Calu3 (cell line): ENCODE measurements around the gene KRT75. TPM values are rescaled to one million over a fixed set of nuclear protein-coding genes. Genes with fewer than 3 reads are reported as not detected.
"Not testable (repeated sequence)": the region's sequence is repeated elsewhere in the genome, so short reads cannot be mapped to it uniquely, and the experiment has no call there.

Experiments
- BruUV-seq: library from RNA; stranded (reverse); fragments of 400-500 nt; replicated peaks from 2 replicates; lab custom pipeline; 2021; lab: Mats Ljungman, UMichigan
- CTCF ChIA-PET: fragments of 300-600 bp; sonication (Branson Sonifier 250); formaldehyde crosslinking; loops from one replicate; lab custom pipeline; 2022; ENCODE audit warnings: antibody characterized with exemption; lab: Charles Lee
- DNase-seq: peaks from one replicate; pipeline ENCODE4 v3.0.0; 2022
- H3K27ac Mint-ChIP-seq: one replicate; pipeline ENCODE4 v1.8.0; 2022; ENCODE audit warnings: mixed read lengths; ENCODE audit not compliant: unreplicated experiment
- H3K27me3 Mint-ChIP-seq: one replicate; pipeline ENCODE4 v1.8.0; 2022; ENCODE audit warnings: mixed read lengths; ENCODE audit not compliant: unreplicated experiment
- H3K36me3 Mint-ChIP-seq: one replicate; pipeline ENCODE4 v1.8.0; 2022; ENCODE audit warnings: mild to moderate bottlenecking, moderate library complexity, mixed read lengths; ENCODE audit not compliant: insufficient read depth, unreplicated experiment
- H3K4me1 Mint-ChIP-seq: one replicate; pipeline ENCODE4 v1.8.0; 2022; ENCODE audit warnings: mild to moderate bottlenecking, low read depth, mixed read lengths; ENCODE audit not compliant: unreplicated experiment
- H3K4me3 Mint-ChIP-seq: one replicate; pipeline ENCODE4 v1.8.0; 2022; ENCODE audit warnings: mild to moderate bottlenecking, low read depth, moderate library complexity, mixed read lengths; ENCODE audit not compliant: unreplicated experiment
- H3K9me3 Mint-ChIP-seq: one replicate; pipeline ENCODE4 v1.8.0; 2022; ENCODE audit warnings: low read depth, mixed read lengths; ENCODE audit not compliant: unreplicated experiment
- CTCF ChIP-seq: fragments of 200-600 bp; IDR thresholded peaks from one replicate; pipeline ENCODE4 v1.8.0; 2022; ENCODE audit warnings: antibody characterized with exemption; ENCODE audit not compliant: unreplicated experiment
- intact Hi-C: fragments of 100-400 bp; cut with micrococcal nuclease; formaldehyde crosslinking; loops from one replicate; pipeline ENCODE4 v1.10.0; 2022; ENCODE audit not compliant: unreplicated experiment
- total RNA-seq: library from RNA; stranded (reverse); gene quantifications from 2 replicates; pipeline ENCODE4 v1.2.3, GENCODE V29; 2022

KRT75 gene
- total RNA-seq, 1 experiment from 2014 or later: not detected

GRCh38 chr12:52448228-52448627, 14.1 kb upstream of the KRT75 start:
- Mint-ChIP-seq H3K4me1 (peaks cover 2% of the 10 kb centered on the region), H3K4me3 (no peak overlapping the region), H3K27ac (no peak overlapping the region), H3K9me3 (peaks cover 3% of the 10 kb centered on the region), H3K27me3 (no peaks in the 10 kb centered on the region), H3K36me3 (no peaks in the 10 kb centered on the region)
- BruUV-seq: no TSS peak
- no peak for TF ChIP-seq CTCF
- CTCF ChIA-PET: no interaction called here
- intact Hi-C loops: no loop called here
- DNase-seq: no peak

- H3K4me3 Mint-ChIP-seq, BruUV-seq, H3K27ac Mint-ChIP-seq, H3K36me3 Mint-ChIP-seq, H3K9me3 Mint-ChIP-seq, intact Hi-C loops, DNase-seq, H3K27me3 Mint-ChIP-seq, CTCF ChIA-PET: not testable (repeated sequence)
- H3K4me1 Mint-ChIP-seq: peaks cover 13% of the 10 kb centered on the region
These were observed 13.0 kb upstream of the KRT75 start for GRCh38 chr12:52447196-52447595.

- Mint-ChIP-seq H3K36me3 (no peaks in the 10 kb centered on the region), H3K27me3 (no peaks in the 10 kb centered on the region), H3K27ac (no peak overlapping the region), H3K4me3 (no peak overlapping the region), H3K9me3 (peaks cover 3% of the 10 kb centered on the region), H3K4me1 (peaks cover 18% of the 10 kb centered on the region)
- no peak for DNase-seq
- TF ChIP-seq CTCF: no peak
- BruUV-seq: no TSS peak
- intact Hi-C loops: no loop called here
- CTCF ChIA-PET: no interaction called here
These were observed 12.3 kb upstream of the KRT75 start for GRCh38 chr12:52446367-52447045.

GRCh38 chr12:52445876-52446275, 11.7 kb upstream of the KRT75 start:
- CTCF ChIA-PET: no interaction called here
- no peak for TF ChIP-seq CTCF
- intact Hi-C loops: no loop called here

More at GRCh38 chr12:52445876-52446275, 11.7 kb upstream of the KRT75 start:
- H3K9me3 Mint-ChIP-seq: peaks cover 3% of the 10 kb centered on the region
- H3K36me3 Mint-ChIP-seq: no peaks in the 10 kb centered on the region
- no TSS peak for BruUV-seq
- peaks cover 18% of the 10 kb centered on the region for H3K4me1 Mint-ChIP-seq
- no peak for DNase-seq
- no peak overlapping the region for H3K4me3 Mint-ChIP-seq
- no peak overlapping the region for H3K27ac Mint-ChIP-seq
- no peaks in the 10 kb centered on the region for H3K27me3 Mint-ChIP-seq
